HepG2 (cell line): Measurements from ENCODE around the gene ARFGEF3. TPM values are rescaled to one million over a fixed set of nuclear protein-coding genes. Genes with fewer than 3 reads are reported as not detected.
A peak's percentile ranks its signal among the peaks of the same experiment; 100 is the strongest.

Source experiments
- CBX5 ChIP-seq: sonication (generic); formaldehyde crosslinking; IDR thresholded peaks from 2 replicates; pipeline ENCODE4 v1.4.0; 2020; ENCODE audit warnings: missing genetic modification reagents, borderline replicate concordance
- FOSL2 ChIP-seq: sonication (generic); formaldehyde crosslinking; IDR thresholded peaks from 2 replicates; pipeline ENCODE4 v1.4.0; 2020; ENCODE audit warnings: missing genetic modification reagents
- FOXK1 ChIP-seq: sonication (generic); formaldehyde crosslinking; IDR thresholded peaks from 2 replicates; pipeline ENCODE4 v1.4.0; 2020; ENCODE audit warnings: low read depth, missing genetic modification reagents, borderline replicate concordance
- HMG20B ChIP-seq: conservative IDR thresholded peaks from 2 replicates; pipeline ENCODE4 v1.6.1; 2016; ENCODE audit warnings: missing genetic modification reagents, missing compliant biosample characterization
- HNRNPLL ChIP-seq: fragments of 200-400 bp; formaldehyde crosslinking; IDR thresholded peaks from 2 replicates; pipeline ENCODE4 v1.6.1; 2017; ENCODE audit warnings: mild to moderate bottlenecking, low read depth, low read length; ENCODE audit not compliant: poor library complexity, severe bottlenecking
- MLLT10 ChIP-seq: sonication (generic); formaldehyde crosslinking; IDR thresholded peaks from 2 replicates; pipeline ENCODE4 v1.4.0; 2020; ENCODE audit warnings: missing genetic modification reagents
- NRL ChIP-seq: sonication (generic); formaldehyde crosslinking; IDR thresholded peaks from 2 replicates; pipeline ENCODE4 v1.5.0; 2020; ENCODE audit warnings: missing genetic modification reagents, mild to moderate bottlenecking, moderate library complexity, borderline replicate concordance
- PHB2 ChIP-seq: fragments of 450-650 bp; IDR thresholded peaks from 2 replicates; pipeline ENCODE4 v1.6.1; 2018; ENCODE audit not compliant: partially characterized antibody
- RARA ChIP-seq: IDR thresholded peaks from 2 replicates; pipeline ENCODE4 v1.6.1; 2016; ENCODE audit warnings: missing genetic modification reagents, missing compliant biosample characterization
- SRF ChIP-seq: IDR thresholded peaks from 2 replicates; pipeline ENCODE4 v1.6.1; 2011; ENCODE audit warnings: mild to moderate bottlenecking, low read depth, low read length, moderate library complexity
- ZBTB7A ChIP-seq: sonication (generic); formaldehyde crosslinking; IDR thresholded peaks from 2 replicates; pipeline ENCODE4 v1.8.0; 2022; ENCODE audit warnings: mild to moderate bottlenecking, missing genetic modification reagents
- ZFP1 ChIP-seq: IDR thresholded peaks from 2 replicates; pipeline ENCODE4 v1.6.1; 2016
- ZNF12 ChIP-seq: sonication (generic); formaldehyde crosslinking; IDR thresholded peaks from 2 replicates; pipeline ENCODE4 v1.5.0; 2020; ENCODE audit warnings: missing genetic modification reagents
- ZNF124 ChIP-seq: sonication (generic); formaldehyde crosslinking; IDR thresholded peaks from 2 replicates; pipeline ENCODE4 v1.4.0; 2020; ENCODE audit warnings: missing genetic modification reagents
- ZNF546 ChIP-seq: sonication (generic); formaldehyde crosslinking; conservative IDR thresholded peaks from 2 replicates; pipeline ENCODE4 v1.8.1; 2023; ENCODE audit warnings: mild to moderate bottlenecking, missing genetic modification reagents
- ZNF678 ChIP-seq: sonication (generic); formaldehyde crosslinking; IDR thresholded peaks from 2 replicates; pipeline ENCODE4 v1.4.0; 2020; ENCODE audit warnings: mild to moderate bottlenecking, missing genetic modification reagents
- polyA plus RNA-seq, 8 experiments: library from polyadenylated mRNA; depleted of rRNA in 3 of 8; stranded (reverse) in 7 of 8; unstranded in 1 of 8; fragments of >200 nt; fragmentation: Illumina TruSeq in 4 of 8; extraction: Trizol in 4 of 8; gene quantifications; 2 replicates each; pipeline versions ENCODE4 v1.2.1 to v1.2.3, GENCODE V29; 2011 to 2016; ENCODE audit warnings: low read depth in 4 of 8, missing spikeins in 1 of 8, mixed read lengths in 1 of 8; ENCODE audit not compliant: insufficient read depth in 1 of 8
- total RNA-seq, 5 experiments: library from RNA; depleted of rRNA; stranded (reverse); fragments of >200 nt; fragmentation: Illumina TruSeq; extraction: Trizol; gene quantifications; 2 replicates each; pipeline ENCODE4 v1.2.3, GENCODE V29; 2016; ENCODE audit warnings: low read depth in 1 of 5
- TF ChIP-seq, protein P1 (sequence below): sonication (generic); formaldehyde crosslinking; IDR thresholded peaks from 2 replicates; pipeline ENCODE4 v1.8.0; 2022; ENCODE audit warnings: missing genetic modification reagents, mild to moderate bottlenecking, borderline replicate concordance
- TF ChIP-seq, protein P2 (sequence below): IDR thresholded peaks from 2 replicates; pipeline ENCODE4 v1.6.1; 2016; ENCODE audit warnings: low read depth, borderline replicate concordance
- TF ChIP-seq, protein P3 (sequence below): sonication (generic); formaldehyde crosslinking; IDR thresholded peaks from 2 replicates; pipeline ENCODE4 v1.4.0; 2020; ENCODE audit warnings: missing genetic modification reagents
- TF ChIP-seq, protein P4 (sequence below): IDR thresholded peaks from 2 replicates; pipeline ENCODE4 v1.6.1; 2016; ENCODE audit warnings: low read depth, control low read depth
- TF ChIP-seq, protein P5 (sequence below): fragments of 450-650 bp; IDR thresholded peaks from 2 replicates; pipeline ENCODE4 v1.6.1; 2017
- TF ChIP-seq, protein P6 (sequence below): sonication (generic); formaldehyde crosslinking; IDR thresholded peaks from 2 replicates; pipeline ENCODE4 v1.4.0; 2020; ENCODE audit warnings: low read depth, mild to moderate bottlenecking, missing genetic modification reagents
- TF ChIP-seq, protein P7 (sequence below): sonication (generic); formaldehyde crosslinking; IDR thresholded peaks from 2 replicates; pipeline ENCODE4 v1.4.0; 2020; ENCODE audit warnings: missing genetic modification reagents, borderline replicate concordance

Gene ARFGEF3
- total and polyA plus RNA-seq, 2 of the 13 experiments (the other 11 are each of a cell fraction or from before 2014, with no cell fraction given) = 0.60 to 2.6 TPM

DNA sequence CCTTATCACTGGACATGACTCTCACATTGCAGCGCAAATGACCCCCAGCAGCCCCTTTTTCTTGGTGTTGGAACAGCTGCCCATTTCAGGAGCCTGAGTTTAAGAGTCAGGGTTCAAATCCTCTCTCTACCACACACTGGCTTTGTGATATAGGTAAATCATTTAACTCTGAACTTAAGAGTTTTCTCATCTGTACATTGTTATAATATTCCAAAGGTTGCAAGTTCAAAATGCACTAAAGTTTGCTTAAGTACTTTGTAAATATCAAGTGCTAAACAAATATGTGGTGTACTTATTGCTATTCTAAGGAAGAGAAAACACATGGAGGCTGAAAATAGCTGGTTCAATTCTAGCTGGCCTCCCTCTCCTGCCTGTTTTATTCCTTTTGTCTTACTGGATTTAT is 95.9 kb downstream of the ARFGEF3 start (continued):
- TF ChIP-seq, protein P1, sequence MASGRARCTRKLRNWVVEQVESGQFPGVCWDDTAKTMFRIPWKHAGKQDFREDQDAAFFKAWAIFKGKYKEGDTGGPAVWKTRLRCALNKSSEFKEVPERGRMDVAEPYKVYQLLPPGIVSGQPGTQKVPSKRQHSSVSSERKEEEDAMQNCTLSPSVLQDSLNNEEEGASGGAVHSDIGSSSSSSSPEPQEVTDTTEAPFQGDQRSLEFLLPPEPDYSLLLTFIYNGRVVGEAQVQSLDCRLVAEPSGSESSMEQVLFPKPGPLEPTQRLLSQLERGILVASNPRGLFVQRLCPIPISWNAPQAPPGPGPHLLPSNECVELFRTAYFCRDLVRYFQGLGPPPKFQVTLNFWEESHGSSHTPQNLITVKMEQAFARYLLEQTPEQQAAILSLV (CRISPR knock-in tag) = no peak
- TF ChIP-seq MLLT10 (CRISPR knock-in tag) = no peak
- TF ChIP-seq, protein P2, sequence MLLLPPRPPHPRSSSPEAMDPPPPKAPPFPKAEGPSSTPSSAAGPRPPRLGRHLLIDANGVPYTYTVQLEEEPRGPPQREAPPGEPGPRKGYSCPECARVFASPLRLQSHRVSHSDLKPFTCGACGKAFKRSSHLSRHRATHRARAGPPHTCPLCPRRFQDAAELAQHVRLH (CRISPR knock-in tag) = no peak
- TF ChIP-seq FOXK1 (CRISPR knock-in tag) = no peak
- TF ChIP-seq, protein P3, sequence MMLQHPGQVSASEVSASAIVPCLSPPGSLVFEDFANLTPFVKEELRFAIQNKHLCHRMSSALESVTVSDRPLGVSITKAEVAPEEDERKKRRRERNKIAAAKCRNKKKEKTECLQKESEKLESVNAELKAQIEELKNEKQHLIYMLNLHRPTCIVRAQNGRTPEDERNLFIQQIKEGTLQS (CRISPR knock-in tag) = no peak
- no peak for TF ChIP-seq PHB2
- TF ChIP-seq RARA = peak; percentile 93
- TF ChIP-seq ZNF678 (CRISPR knock-in tag) = no peak
- no peak for TF ChIP-seq FOSL2 (CRISPR knock-in tag)
- TF ChIP-seq ZNF124 (CRISPR knock-in tag) = no peak
- no peak for TF ChIP-seq NRL (CRISPR knock-in tag)
- TF ChIP-seq ZFP1 (CRISPR knock-in tag) = no peak
- TF ChIP-seq ZNF546 (CRISPR knock-in tag) = no peak
- TF ChIP-seq, protein P4, sequence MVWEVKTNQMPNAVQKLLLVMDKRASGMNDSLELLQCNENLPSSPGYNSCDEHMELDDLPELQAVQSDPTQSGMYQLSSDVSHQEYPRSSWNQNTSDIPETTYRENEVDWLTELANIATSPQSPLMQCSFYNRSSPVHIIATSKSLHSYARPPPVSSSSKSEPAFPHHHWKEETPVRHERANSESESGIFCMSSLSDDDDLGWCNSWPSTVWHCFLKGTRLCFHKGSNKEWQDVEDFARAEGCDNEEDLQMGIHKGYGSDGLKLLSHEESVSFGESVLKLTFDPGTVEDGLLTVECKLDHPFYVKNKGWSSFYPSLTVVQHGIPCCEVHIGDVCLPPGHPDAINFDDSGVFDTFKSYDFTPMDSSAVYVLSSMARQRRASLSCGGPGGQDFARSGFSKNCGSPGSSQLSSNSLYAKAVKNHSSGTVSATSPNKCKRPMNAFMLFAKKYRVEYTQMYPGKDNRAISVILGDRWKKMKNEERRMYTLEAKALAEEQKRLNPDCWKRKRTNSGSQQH (CRISPR knock-in tag) = no peak
- no peak for TF ChIP-seq ZNF12 (CRISPR knock-in tag)
- TF ChIP-seq, protein P5, sequence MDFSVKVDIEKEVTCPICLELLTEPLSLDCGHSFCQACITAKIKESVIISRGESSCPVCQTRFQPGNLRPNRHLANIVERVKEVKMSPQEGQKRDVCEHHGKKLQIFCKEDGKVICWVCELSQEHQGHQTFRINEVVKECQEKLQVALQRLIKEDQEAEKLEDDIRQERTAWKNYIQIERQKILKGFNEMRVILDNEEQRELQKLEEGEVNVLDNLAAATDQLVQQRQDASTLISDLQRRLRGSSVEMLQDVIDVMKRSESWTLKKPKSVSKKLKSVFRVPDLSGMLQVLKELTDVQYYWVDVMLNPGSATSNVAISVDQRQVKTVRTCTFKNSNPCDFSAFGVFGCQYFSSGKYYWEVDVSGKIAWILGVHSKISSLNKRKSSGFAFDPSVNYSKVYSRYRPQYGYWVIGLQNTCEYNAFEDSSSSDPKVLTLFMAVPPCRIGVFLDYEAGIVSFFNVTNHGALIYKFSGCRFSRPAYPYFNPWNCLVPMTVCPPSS = no peak
- TF ChIP-seq, protein P6, sequence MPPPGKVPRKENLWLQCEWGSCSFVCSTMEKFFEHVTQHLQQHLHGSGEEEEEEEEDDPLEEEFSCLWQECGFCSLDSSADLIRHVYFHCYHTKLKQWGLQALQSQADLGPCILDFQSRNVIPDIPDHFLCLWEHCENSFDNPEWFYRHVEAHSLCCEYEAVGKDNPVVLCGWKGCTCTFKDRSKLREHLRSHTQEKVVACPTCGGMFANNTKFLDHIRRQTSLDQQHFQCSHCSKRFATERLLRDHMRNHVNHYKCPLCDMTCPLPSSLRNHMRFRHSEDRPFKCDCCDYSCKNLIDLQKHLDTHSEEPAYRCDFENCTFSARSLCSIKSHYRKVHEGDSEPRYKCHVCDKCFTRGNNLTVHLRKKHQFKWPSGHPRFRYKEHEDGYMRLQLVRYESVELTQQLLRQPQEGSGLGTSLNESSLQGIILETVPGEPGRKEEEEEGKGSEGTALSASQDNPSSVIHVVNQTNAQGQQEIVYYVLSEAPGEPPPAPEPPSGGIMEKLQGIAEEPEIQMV (CRISPR knock-in tag) = no peak
- no peak for TF ChIP-seq SRF
- TF ChIP-seq, protein P7, sequence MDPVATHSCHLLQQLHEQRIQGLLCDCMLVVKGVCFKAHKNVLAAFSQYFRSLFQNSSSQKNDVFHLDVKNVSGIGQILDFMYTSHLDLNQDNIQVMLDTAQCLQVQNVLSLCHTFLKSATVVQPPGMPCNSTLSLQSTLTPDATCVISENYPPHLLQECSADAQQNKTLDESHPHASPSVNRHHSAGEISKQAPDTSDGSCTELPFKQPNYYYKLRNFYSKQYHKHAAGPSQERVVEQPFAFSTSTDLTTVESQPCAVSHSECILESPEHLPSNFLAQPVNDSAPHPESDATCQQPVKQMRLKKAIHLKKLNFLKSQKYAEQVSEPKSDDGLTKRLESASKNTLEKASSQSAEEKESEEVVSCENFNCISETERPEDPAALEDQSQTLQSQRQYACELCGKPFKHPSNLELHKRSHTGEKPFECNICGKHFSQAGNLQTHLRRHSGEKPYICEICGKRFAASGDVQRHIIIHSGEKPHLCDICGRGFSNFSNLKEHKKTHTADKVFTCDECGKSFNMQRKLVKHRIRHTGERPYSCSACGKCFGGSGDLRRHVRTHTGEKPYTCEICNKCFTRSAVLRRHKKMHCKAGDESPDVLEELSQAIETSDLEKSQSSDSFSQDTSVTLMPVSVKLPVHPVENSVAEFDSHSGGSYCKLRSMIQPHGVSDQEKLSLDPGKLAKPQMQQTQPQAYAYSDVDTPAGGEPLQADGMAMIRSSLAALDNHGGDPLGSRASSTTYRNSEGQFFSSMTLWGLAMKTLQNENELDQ (CRISPR knock-in tag) = no peak
- no peak for TF ChIP-seq HMG20B
- TF ChIP-seq CBX5 (CRISPR knock-in tag) = no peak
- no peak for TF ChIP-seq HNRNPLL
- no peak for TF ChIP-seq ZBTB7A (CRISPR knock-in tag)
